Mammary epithelial cell (primary cell): ENCODE measurements around the gene PPM1L.

Experiments used
- CTCF ChIP-seq, 2 donors: IDR thresholded peaks in 1 of 2; conservative IDR thresholded peaks in 1 of 2; 2 replicates each; pipeline ENCODE4 v1.5.1; 2011 to 2012; ENCODE audit warnings: inconsistent platforms in 2 of 2, low read length in 2 of 2, mild to moderate bottlenecking in 2 of 2, control low read depth in 1 of 2, low read depth in 1 of 2; ENCODE audit not compliant: insufficient read depth in 1 of 2; ENCODE audit errors: extremely low read depth in 1 of 2
- EZH2 ChIP-seq: IDR thresholded peaks from 2 replicates; pipeline ENCODE4 v1.6.1; 2012; ENCODE audit warnings: low read length, inconsistent platforms, borderline replicate concordance

- TF ChIP-seq CTCF (conservative IDR thresholded peaks at IDR 0.05 in 1 of 2, IDR thresholded peaks at IDR 0.05 in 1 of 2; ENCODE audit: extremely low read depth in 1 of 2, insufficient read depth in 1 of 2, low read depth in 1 of 2, low read length in 2 of 2) (no peak), EZH2 (no peak)
Observed at GRCh38 chr3:160757233-160758106, 1.4 kb downstream of the PPM1L start.
